ENCODE results near the gene TFF1.

TFF1 gene

DNA sequence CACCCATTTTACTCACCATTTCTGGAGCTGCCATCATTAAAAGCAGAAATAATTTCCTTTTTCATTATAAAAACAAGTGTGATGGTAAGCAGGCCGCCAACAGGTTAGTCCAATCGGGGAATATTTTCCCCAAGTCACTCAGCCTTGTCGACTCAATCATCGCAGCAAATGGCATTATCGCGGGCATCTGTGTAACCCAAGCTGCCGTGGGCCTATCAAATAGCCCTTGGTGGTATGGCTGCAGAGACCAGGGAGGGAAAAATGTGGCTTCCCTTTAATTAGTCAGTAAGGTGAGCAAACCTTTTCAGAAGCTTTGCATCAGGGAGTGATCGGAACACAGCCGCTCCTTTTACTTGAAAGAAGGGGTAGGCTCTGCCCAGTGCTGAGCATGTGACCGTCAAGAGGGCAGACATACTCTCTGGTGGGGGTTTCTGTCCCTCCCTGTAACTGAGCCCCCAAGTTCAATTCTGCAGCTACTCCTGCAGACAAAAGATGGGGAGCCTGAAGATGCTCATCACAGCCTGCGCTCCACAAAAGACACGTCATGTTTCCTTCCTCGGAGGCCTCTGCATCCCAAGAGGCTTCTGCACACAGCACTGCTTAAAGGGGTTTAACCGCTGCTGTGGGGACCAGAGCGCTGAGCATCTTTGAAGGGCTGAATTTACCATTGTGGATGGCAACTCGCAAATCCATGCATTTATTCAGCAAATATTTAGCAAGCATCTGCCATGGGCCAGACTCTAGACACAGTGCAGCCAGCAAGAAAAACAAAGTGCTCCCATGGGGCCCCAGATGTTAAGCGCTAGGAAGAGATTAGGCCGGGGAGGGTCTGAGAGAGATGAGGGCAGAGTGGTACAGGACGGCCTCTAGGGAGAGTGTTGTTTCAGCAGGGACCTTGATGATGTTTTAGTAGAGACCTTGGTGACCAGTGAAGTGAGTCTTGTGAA is 30.7 kb upstream of the TFF1 start:
- H3K4me1 ChIP-seq (ENCODE audit: insufficient read depth, low read length, severe bottlenecking): peaks cover 8% of the 10 kb centered on the region
- H3K27ac ChIP-seq (ENCODE audit: low read depth, low read length, poor library complexity, severe bottlenecking): no peak overlapping the region
- peaks cover 6% of the 10 kb centered on the region; the same call in 1 of the 2 replicates for H3K9me3 ChIP-seq (ENCODE audit: low read length)
- TF ChIP-seq, protein P1, sequence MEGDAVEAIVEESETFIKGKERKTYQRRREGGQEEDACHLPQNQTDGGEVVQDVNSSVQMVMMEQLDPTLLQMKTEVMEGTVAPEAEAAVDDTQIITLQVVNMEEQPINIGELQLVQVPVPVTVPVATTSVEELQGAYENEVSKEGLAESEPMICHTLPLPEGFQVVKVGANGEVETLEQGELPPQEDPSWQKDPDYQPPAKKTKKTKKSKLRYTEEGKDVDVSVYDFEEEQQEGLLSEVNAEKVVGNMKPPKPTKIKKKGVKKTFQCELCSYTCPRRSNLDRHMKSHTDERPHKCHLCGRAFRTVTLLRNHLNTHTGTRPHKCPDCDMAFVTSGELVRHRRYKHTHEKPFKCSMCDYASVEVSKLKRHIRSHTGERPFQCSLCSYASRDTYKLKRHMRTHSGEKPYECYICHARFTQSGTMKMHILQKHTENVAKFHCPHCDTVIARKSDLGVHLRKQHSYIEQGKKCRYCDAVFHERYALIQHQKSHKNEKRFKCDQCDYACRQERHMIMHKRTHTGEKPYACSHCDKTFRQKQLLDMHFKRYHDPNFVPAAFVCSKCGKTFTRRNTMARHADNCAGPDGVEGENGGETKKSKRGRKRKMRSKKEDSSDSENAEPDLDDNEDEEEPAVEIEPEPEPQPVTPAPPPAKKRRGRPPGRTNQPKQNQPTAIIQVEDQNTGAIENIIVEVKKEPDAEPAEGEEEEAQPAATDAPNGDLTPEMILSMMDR (IDR thresholded peaks at IDR 0.05; ENCODE audit: low read length): no peak
- no peak for TF ChIP-seq EZH2 (IDR thresholded peaks at IDR 0.05; ENCODE audit: borderline replicate concordance, low read length)
- no peaks in the 10 kb centered on the region for H3K9me2 ChIP-seq (ENCODE audit: low read depth, low read length)
- H3F3A ChIP-seq (ENCODE audit: insufficient read depth, low read length): no peaks in the 10 kb centered on the region
- H3K4me3 ChIP-seq (ENCODE audit: low read depth, low read length, poor library complexity, severe bottlenecking): no peak overlapping the region
- H4K20me1 ChIP-seq (ENCODE audit: insufficient read depth, low read length): no peaks in the 10 kb centered on the region
- H3K36me3 ChIP-seq (ENCODE audit: insufficient read depth, low read length): no peaks in the 10 kb centered on the region
- no peak overlapping the region for H3K9ac ChIP-seq (ENCODE audit: low read length)
- no peak overlapping the region for H2AFZ ChIP-seq (ENCODE audit: low read length)
- no peaks in the 10 kb centered on the region for H3K79me2 ChIP-seq (ENCODE audit: insufficient read depth, low read length)
- H3K4me2 ChIP-seq (ENCODE audit: low read length): no peak overlapping the region
- H3K27me3 ChIP-seq (ENCODE audit: insufficient read depth, low read length): peaks cover 10% of the 10 kb centered on the region

DNA sequence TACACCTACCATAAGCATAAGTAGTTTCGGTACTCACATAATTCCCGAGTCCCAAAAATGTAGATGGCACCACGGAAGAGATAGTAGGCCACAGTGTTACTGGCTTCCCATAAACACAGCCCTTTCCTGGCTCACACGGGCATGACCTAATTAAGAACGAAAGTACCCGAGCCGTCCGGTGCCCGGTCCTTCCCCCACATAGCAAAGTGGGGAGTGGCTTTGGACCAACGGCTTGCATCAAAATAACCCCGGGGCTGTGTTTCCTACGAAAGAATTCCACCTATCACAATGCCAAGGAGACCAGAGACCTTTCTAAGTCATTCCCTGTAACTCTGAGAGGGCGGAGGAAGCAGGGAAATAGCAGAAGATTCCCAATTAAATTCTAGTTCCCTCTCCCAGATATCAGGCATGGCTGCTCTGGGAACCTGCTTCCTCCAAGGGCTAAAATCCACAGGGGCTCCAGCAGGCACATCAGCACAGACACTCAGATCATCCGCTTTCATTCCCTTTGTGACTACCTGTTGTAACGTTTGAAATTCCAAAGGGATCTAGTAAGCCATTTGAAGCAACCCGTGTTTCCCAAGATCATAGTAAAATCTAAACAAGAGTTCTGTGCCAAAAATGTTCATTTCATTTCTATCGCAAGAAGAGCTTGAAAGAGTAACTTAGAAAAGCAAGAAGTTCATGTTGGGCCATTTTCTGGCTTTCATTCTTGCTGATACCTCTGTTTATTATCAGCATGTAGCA is 29.7 kb upstream of the TFF1 start, which contains the start of gene TMPRSS3:
TSS of gene TMPRSS3 (minus strand) at position 148 of the 747 bp plus-strand sequence. CDS start 635 bp downstream, outside the sequence.
- Histone ChIP-seq H4K20me1 (ENCODE audit: insufficient read depth, low read length) (no peaks in the 10 kb centered on the region), H3K4me2 (ENCODE audit: low read length) (no peak within 1 kb of the TSS), H3K4me1 (ENCODE audit: insufficient read depth, low read length, severe bottlenecking) (peaks cover 8% of the 10 kb centered on the region), H3K4me3 (ENCODE audit: low read depth, low read length, poor library complexity, severe bottlenecking) (no peak within 1 kb of the TSS), H3K27me3 (ENCODE audit: insufficient read depth, low read length) (peaks cover 7% of the 10 kb centered on the region; the same call in 1 of the 2 replicates), H3K27ac (ENCODE audit: low read depth, low read length, poor library complexity, severe bottlenecking) (no peak within 1 kb of the TSS), H3K36me3 (ENCODE audit: insufficient read depth, low read length) (no peaks in the 10 kb centered on the region), H3K9me3 (ENCODE audit: low read length) (no peaks in the 10 kb centered on the region), H2AFZ (ENCODE audit: low read length) (no peak within 1 kb of the TSS), H3F3A (ENCODE audit: insufficient read depth, low read length) (no peaks in the 10 kb centered on the region), H3K9me2 (ENCODE audit: low read depth, low read length) (no peaks in the 10 kb centered on the region), H3K9ac (ENCODE audit: low read length) (no peak within 1 kb of the TSS), H3K79me2 (ENCODE audit: insufficient read depth, low read length) (no peaks in the 10 kb centered on the region)
- no peak for TF ChIP-seq EZH2 (IDR thresholded peaks at IDR 0.05; ENCODE audit: borderline replicate concordance, low read length)
- TF ChIP-seq, protein P1 (IDR thresholded peaks at IDR 0.05; ENCODE audit: low read length): no peak

DNA sequence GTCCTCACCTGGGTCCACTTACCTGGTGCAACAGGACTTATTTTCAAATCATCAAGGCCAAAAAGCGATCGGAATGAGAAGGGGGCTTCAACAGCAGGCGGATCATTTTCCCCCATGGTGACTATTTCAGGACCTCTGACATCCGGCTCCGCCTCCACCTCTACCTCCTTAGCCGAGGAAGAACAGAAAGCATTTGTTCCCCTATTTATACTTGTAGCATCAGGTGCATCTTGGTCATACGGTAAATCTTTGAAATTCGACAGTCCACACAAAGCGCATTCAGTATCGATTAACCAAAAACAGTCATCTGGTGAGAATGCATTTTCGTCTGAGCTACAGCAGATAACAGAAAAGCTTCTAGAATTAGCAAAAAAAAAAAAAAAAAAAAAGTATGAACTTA is 29.0 kb upstream of the TFF1 start:
- H3K79me2 ChIP-seq (ENCODE audit: insufficient read depth, low read length): no peaks in the 10 kb centered on the region
- no peak overlapping the region for H3K4me2 ChIP-seq (ENCODE audit: low read length)
- H2AFZ ChIP-seq (ENCODE audit: low read length): no peak overlapping the region
- H3K27me3 ChIP-seq (ENCODE audit: insufficient read depth, low read length): peaks cover 7% of the 10 kb centered on the region; the same call in 1 of the 2 replicates
- no peaks in the 10 kb centered on the region for H3F3A ChIP-seq (ENCODE audit: insufficient read depth, low read length)
- TF ChIP-seq, protein P1 (IDR thresholded peaks at IDR 0.05; ENCODE audit: low read length): no peak
- no peak for TF ChIP-seq EZH2 (IDR thresholded peaks at IDR 0.05; ENCODE audit: borderline replicate concordance, low read length)
- H3K27ac ChIP-seq (ENCODE audit: low read depth, low read length, poor library complexity, severe bottlenecking): no peak overlapping the region
- H4K20me1 ChIP-seq (ENCODE audit: insufficient read depth, low read length): no peaks in the 10 kb centered on the region
- H3K9me3 ChIP-seq (ENCODE audit: low read length): no peaks in the 10 kb centered on the region
- no peaks in the 10 kb centered on the region for H3K9me2 ChIP-seq (ENCODE audit: low read depth, low read length)
- no peaks in the 10 kb centered on the region for H3K36me3 ChIP-seq (ENCODE audit: insufficient read depth, low read length)
- H3K4me3 ChIP-seq (ENCODE audit: low read depth, low read length, poor library complexity, severe bottlenecking): no peak overlapping the region
- peaks cover 8% of the 10 kb centered on the region for H3K4me1 ChIP-seq (ENCODE audit: insufficient read depth, low read length, severe bottlenecking)
- H3K9ac ChIP-seq (ENCODE audit: low read length): no peak overlapping the region

Data from OCI-LY1 (cell line).